Nephron (organoid): Measurements from ENCODE around the gene SPC24.

ENCODE experiments used
- H3K27ac Mint-ChIP-seq, 3 experiments: 2 replicates each; pipeline ENCODE4 v1.8.0; 2020; ENCODE audit warnings: mixed read lengths in 3 of 3, mild to moderate bottlenecking in 2 of 3, moderate library complexity in 1 of 3
- H3K27me3 Mint-ChIP-seq: 2 replicates; pipeline ENCODE4 v1.8.0; 2021; ENCODE audit warnings: low read depth, mild to moderate bottlenecking, moderate library complexity, mixed read lengths
- H3K36me3 Mint-ChIP-seq: 2 replicates; pipeline ENCODE4 v1.8.0; 2020; ENCODE audit warnings: low read depth, mixed read lengths
- H3K4me1 Mint-ChIP-seq: 2 replicates; pipeline ENCODE4 v1.8.0; 2020; ENCODE audit warnings: mixed read lengths
- H3K4me3 Mint-ChIP-seq, 3 experiments: 2 replicates each; pipeline ENCODE4 v1.8.0; 2020; ENCODE audit warnings: mild to moderate bottlenecking in 3 of 3, mixed read lengths in 3 of 3, moderate library complexity in 2 of 3
- H3K9me3 Mint-ChIP-seq: 2 replicates; pipeline ENCODE4 v1.8.0; 2020; ENCODE audit warnings: mixed read lengths
- TF ChIP-seq, protein P1 (sequence below), 3 experiments: fragments of 200-600 bp; sonication (generic); IDR thresholded peaks; one replicate each; pipeline ENCODE4 v1.5.0; 2021; ENCODE audit warnings: antibody characterized with exemption in 3 of 3; ENCODE audit not compliant: unreplicated experiment in 3 of 3

SPC24 gene

GRCh38 chr19:11115042-11115441 is 40.5 kb downstream of the SPC24 start:
- Mint-ChIP-seq H3K4me3 (no peak overlapping the region), H3K27ac (no peak overlapping the region), H3K36me3 (peaks cover 73% of the 10 kb centered on the region), H3K4me1 (no peaks in the 10 kb centered on the region), H3K27me3 (peaks cover 5% of the 10 kb centered on the region), H3K9me3 (no peaks in the 10 kb centered on the region)
- TF ChIP-seq, protein P1, sequence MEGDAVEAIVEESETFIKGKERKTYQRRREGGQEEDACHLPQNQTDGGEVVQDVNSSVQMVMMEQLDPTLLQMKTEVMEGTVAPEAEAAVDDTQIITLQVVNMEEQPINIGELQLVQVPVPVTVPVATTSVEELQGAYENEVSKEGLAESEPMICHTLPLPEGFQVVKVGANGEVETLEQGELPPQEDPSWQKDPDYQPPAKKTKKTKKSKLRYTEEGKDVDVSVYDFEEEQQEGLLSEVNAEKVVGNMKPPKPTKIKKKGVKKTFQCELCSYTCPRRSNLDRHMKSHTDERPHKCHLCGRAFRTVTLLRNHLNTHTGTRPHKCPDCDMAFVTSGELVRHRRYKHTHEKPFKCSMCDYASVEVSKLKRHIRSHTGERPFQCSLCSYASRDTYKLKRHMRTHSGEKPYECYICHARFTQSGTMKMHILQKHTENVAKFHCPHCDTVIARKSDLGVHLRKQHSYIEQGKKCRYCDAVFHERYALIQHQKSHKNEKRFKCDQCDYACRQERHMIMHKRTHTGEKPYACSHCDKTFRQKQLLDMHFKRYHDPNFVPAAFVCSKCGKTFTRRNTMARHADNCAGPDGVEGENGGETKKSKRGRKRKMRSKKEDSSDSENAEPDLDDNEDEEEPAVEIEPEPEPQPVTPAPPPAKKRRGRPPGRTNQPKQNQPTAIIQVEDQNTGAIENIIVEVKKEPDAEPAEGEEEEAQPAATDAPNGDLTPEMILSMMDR (IDR thresholded peaks at IDR 0.05; ENCODE audit: unreplicated experiment in 3 of 3) = no peak

- TF ChIP-seq, protein P1 (IDR thresholded peaks at IDR 0.05; ENCODE audit: unreplicated experiment in 3 of 3) = no peak
- peaks cover 5% of the 10 kb centered on the region for H3K27me3 Mint-ChIP-seq
- no peaks in the 10 kb centered on the region for H3K4me1 Mint-ChIP-seq
- H3K9me3 Mint-ChIP-seq = no peaks in the 10 kb centered on the region
- H3K27ac Mint-ChIP-seq = peak overlapping the region in 1 of 3 experiments; percentile 17
- H3K4me3 Mint-ChIP-seq = no peak overlapping the region
- peaks cover 67% of the 10 kb centered on the region for H3K36me3 Mint-ChIP-seq
Measured at GRCh38 chr19:11113140-11113708, 42.4 kb downstream of the SPC24 start.

DNA sequence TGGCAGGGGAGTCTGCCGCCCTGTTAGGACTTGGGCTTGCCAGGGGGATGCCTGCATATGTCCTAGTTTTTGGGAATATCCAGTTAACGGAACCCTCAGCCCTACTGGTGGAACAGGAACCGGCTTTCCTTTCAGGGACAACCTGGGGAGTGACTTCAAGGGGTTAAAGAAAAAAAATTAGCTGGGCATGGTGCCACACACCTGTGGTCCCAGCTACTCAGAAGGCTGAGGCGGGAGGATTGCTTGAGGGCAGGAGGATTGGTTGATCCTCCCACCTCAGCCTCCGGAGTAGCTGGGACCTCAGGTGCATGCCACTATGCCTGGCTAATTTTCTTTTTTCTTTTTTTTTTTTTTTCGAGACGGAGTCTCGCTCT is 43.8 kb downstream of the SPC24 start:
- H3K4me1 Mint-ChIP-seq = no peaks in the 10 kb centered on the region

DNA sequence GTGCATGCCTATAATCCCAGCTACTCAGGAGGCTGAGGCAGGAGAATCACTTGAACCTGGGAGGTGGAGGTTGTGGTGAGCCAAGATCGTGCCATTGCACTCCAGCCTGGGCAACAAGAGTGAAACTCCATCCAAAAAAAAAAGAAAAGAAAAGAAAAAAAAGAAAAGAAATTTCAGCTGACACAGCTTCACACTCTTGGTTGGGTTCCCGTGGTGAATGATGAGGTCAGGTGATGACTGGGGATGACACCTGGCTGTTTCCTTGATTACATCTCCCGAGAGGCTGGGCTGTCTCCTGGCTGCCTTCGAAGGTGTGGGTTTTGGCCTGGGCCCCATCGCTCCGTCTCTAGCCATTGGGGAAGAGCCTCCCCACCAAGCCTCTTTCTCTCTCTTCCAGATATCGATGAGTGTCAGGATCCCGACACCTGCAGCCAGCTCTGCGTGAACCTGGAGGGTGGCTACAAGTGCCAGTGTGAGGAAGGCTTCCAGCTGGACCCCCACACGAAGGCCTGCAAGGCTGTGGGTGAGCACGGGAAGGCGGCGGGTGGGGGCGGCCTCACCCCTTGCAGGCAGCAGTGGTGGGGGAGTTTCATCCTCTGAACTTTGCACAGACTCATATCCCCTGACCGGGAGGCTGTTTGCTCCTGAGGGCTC is 44.3 kb downstream of the SPC24 start:
- Mint-ChIP-seq H3K4me3 (no peak overlapping the region), H3K9me3 (no peaks in the 10 kb centered on the region), H3K27me3 (peaks cover 3% of the 10 kb centered on the region), H3K36me3 (peaks cover 60% of the 10 kb centered on the region), H3K4me1 (no peaks in the 10 kb centered on the region), H3K27ac (no peak overlapping the region)
- TF ChIP-seq, protein P1 (IDR thresholded peaks at IDR 0.05; ENCODE audit: unreplicated experiment in 3 of 3) = no peak

More for the DNA sequence above, 43.8 kb downstream of the SPC24 start:
- no peak overlapping the region for H3K27ac Mint-ChIP-seq
- H3K36me3 Mint-ChIP-seq = peaks cover 60% of the 10 kb centered on the region
- H3K4me3 Mint-ChIP-seq = no peak overlapping the region
- H3K9me3 Mint-ChIP-seq = no peaks in the 10 kb centered on the region
- TF ChIP-seq, protein P1 (IDR thresholded peaks at IDR 0.05; ENCODE audit: unreplicated experiment in 3 of 3) = no peak
- peaks cover 4% of the 10 kb centered on the region for H3K27me3 Mint-ChIP-seq

DNA sequence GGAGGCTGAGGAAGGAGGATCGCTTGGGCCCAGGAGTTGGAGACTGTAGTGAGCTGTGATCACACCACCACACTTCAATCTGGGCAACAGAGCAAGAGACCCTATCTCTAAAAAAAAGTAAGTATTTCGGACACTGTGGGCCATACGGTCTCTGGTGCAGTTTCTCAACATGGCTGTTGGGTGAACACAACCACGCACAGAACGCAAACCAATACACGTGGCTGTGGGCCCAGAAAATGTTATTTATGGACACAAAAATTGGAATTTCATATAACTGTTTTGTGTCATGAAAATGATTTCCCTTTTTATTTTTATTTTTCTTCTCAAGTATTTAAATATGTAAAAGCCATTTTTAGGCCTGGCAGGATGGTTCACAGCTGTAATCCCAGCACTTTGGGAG is 46.8 kb downstream of the SPC24 start:
- TF ChIP-seq, protein P1 (IDR thresholded peaks at IDR 0.05; ENCODE audit: unreplicated experiment in 3 of 3) = no peak
- no peak overlapping the region for H3K4me3 Mint-ChIP-seq
- no peak overlapping the region for H3K27ac Mint-ChIP-seq
- H3K9me3 Mint-ChIP-seq = no peaks in the 10 kb centered on the region
- H3K4me1 Mint-ChIP-seq = no peaks in the 10 kb centered on the region
- H3K27me3 Mint-ChIP-seq = no peaks in the 10 kb centered on the region
- H3K36me3 Mint-ChIP-seq = peaks cover 60% of the 10 kb centered on the region

- Mint-ChIP-seq H3K9me3 (no peaks in the 10 kb centered on the region), H3K27ac (peak overlapping the region in 2 of 3 experiments; percentile 67 to 72), H3K36me3 (peaks cover 62% of the 10 kb centered on the region), H3K4me1 (no peaks in the 10 kb centered on the region), H3K4me3 (no peak overlapping the region), H3K27me3 (peaks cover 3% of the 10 kb centered on the region)
- TF ChIP-seq, protein P1 (IDR thresholded peaks at IDR 0.05; ENCODE audit: unreplicated experiment in 3 of 3) = no peak
Measured at GRCh38 chr19:11106477-11106876, 49.1 kb downstream of the SPC24 start.
